ENCODE results near the gene MYH11. TPM values are rescaled to one million over a fixed set of nuclear protein-coding genes. Genes with fewer than 3 reads are reported as not detected.

MYH11 gene
- total RNA-seq, 2 donors from 2014 or later = 968 to 2,091 TPM

DNA sequence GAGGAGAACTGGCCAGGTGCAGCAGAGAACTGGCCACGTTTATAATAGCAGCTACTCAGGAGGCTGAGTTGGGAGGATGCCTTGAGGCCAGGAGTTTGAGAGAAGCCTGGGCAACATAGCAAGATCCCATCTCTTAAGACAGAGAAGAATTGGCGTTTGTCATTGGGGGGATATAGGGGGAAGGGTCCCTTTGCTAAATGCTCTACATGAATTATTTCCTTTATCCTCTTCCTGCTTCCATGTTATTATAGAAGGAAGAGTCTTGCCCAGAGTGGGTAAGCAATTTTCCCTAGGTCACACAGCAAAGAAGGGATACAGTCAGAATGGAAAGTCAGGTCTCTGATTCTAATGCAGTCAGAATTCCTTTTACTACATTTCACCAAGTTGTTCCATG lies 68.0 kb downstream of the MYH11 start:
- Histone ChIP-seq H3K27ac (no peak overlapping the region), H3K36me3 (no peaks in the 10 kb centered on the region), H3K9me3 (no peaks in the 10 kb centered on the region), H3K4me3 (no peak overlapping the region), H3K27me3 (replicated peaks; ENCODE audit: insufficient read depth) (no peaks in the 10 kb centered on the region), H3K4me1 (replicated peaks) (no peaks in the 10 kb centered on the region)
- DNase-seq (ENCODE audit: low spot score) = no peak
- 57% methylated on average over 2 of the region's 2 CpGs for WGBS
- TF ChIP-seq, protein P1, sequence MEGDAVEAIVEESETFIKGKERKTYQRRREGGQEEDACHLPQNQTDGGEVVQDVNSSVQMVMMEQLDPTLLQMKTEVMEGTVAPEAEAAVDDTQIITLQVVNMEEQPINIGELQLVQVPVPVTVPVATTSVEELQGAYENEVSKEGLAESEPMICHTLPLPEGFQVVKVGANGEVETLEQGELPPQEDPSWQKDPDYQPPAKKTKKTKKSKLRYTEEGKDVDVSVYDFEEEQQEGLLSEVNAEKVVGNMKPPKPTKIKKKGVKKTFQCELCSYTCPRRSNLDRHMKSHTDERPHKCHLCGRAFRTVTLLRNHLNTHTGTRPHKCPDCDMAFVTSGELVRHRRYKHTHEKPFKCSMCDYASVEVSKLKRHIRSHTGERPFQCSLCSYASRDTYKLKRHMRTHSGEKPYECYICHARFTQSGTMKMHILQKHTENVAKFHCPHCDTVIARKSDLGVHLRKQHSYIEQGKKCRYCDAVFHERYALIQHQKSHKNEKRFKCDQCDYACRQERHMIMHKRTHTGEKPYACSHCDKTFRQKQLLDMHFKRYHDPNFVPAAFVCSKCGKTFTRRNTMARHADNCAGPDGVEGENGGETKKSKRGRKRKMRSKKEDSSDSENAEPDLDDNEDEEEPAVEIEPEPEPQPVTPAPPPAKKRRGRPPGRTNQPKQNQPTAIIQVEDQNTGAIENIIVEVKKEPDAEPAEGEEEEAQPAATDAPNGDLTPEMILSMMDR (IDR thresholded peaks at IDR 0.05) = no peak
- TF ChIP-seq POLR2A (IDR thresholded peaks at IDR 0.05) (no peak), POLR2AphosphoS5 (IDR thresholded peaks at IDR 0.05) (no peak)
- intact Hi-C loops (cut with DNase I) = no loop called here

DNA sequence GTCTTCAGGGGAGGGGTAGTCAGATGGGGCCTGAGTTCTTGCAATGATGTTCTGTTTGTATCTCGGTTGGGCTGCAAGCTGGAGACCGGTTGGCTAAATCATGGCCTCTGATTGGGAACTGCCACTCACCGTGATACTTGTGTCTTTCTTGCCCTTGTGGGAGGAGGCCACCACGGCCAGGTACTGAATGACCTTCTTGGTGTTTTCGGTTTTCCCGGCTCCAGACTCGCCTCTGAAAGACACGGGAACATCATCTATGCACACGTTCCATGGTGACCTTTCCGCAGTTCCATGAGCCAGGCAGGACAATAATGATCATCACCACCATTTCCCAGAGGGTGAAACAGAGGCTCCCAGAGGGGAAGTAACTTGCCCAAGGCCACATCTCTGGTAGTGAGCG lies 70.3 kb downstream of the MYH11 start:
- DNase-seq (ENCODE audit: low spot score) = no peak
- no peaks in the 10 kb centered on the region for H3K27me3 ChIP-seq (replicated peaks; ENCODE audit: insufficient read depth)
- no peaks in the 10 kb centered on the region for H3K4me1 ChIP-seq (replicated peaks)
- TF ChIP-seq POLR2AphosphoS5 (IDR thresholded peaks at IDR 0.05) (no peak), POLR2A (IDR thresholded peaks at IDR 0.05) (no peak)
- TF ChIP-seq, protein P1 (IDR thresholded peaks at IDR 0.05) = no peak
- H3K4me3 ChIP-seq = no peak overlapping the region
- 90% methylated on average over 11 of the region's 11 CpGs for WGBS
- no peaks in the 10 kb centered on the region for H3K36me3 ChIP-seq
- intact Hi-C loops (cut with DNase I) = no loop called here
- no peaks in the 10 kb centered on the region for H3K9me3 ChIP-seq
- H3K27ac ChIP-seq = no peak overlapping the region

DNA sequence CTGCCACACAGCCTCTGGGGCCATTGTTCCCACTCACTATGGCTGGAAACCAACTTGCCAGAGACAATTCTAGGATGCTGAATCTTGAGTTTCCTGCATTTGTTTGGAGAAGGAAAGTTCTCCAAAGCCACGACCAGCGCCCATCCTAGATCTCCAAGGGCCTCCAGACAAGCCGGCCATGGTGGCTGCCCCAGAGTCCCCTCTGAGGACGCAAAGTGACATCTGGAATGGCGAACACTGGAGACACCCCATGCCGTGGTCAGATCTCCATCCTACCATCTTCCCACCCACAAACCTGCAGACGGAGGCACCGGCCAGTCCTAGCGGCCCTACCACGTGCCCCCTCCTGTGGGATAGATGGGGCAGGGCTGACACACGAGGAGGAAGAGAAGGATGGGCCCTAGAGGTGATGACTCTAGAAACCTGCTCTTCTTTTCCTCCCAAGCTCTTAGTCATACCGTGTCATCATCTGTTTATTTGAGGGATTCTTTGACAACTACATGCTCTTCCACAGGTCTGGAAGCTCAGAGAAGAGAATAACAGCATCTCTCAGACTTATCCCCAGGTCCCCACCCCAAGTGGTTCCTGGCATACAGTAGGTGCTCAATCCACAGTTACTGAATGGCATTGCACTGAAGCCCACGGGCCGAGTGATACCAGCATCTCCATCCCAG lies 71.3 kb downstream of the MYH11 start:
- Histone ChIP-seq H3K9me3 (no peaks in the 10 kb centered on the region), H3K27me3 (replicated peaks; ENCODE audit: insufficient read depth) (no peaks in the 10 kb centered on the region), H3K4me3 (no peak overlapping the region), H3K4me1 (replicated peaks) (no peaks in the 10 kb centered on the region), H3K27ac (no peak overlapping the region), H3K36me3 (no peaks in the 10 kb centered on the region)
- DNase-seq (ENCODE audit: low spot score) = no peak
- TF ChIP-seq POLR2AphosphoS5 (IDR thresholded peaks at IDR 0.05) (no peak), POLR2A (IDR thresholded peaks at IDR 0.05) (no peak)
- TF ChIP-seq, protein P1 (IDR thresholded peaks at IDR 0.05) = no peak
- 78% methylated on average over 14 of the region's 14 CpGs for WGBS
- intact Hi-C loops (cut with DNase I) = no loop called here

DNA sequence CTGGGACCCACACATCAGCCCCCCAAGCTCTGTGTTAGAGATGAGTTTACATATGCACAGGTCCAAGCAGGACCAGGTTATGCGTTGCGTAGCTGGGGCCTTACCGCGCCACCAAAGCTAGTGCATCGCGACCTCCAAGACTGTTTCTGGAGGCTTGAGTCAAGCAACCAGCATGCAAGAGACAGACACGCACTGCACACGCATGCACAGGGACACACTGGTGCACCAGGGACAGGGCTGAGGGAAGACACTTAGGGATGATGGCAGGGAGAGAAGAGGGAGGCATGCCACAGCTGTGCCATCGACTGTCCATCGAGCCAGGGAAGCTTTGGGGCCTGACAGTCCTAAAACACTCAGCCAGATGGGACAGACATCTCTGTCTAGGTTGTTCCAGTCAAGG lies 72.8 kb downstream of the MYH11 start:
- H3K4me3 ChIP-seq = no peak overlapping the region
- H3K36me3 ChIP-seq = no peaks in the 10 kb centered on the region
- no peaks in the 10 kb centered on the region for H3K4me1 ChIP-seq (replicated peaks)
- no peaks in the 10 kb centered on the region for H3K9me3 ChIP-seq
- no peaks in the 10 kb centered on the region for H3K27me3 ChIP-seq (replicated peaks; ENCODE audit: insufficient read depth)
- H3K27ac ChIP-seq = no peak overlapping the region
- DNase-seq (ENCODE audit: low spot score) = no peak
- WGBS = 97% methylated on average over 10 of the region's 10 CpGs
- intact Hi-C loops (cut with DNase I) = no loop called here
- no peak for TF ChIP-seq POLR2A (IDR thresholded peaks at IDR 0.05)
- TF ChIP-seq, protein P1 (IDR thresholded peaks at IDR 0.05) = no peak
- no peak for TF ChIP-seq POLR2AphosphoS5 (IDR thresholded peaks at IDR 0.05)

Measured in prostate gland (tissue), 2 donors.